ENCODE data around the gene DNAL4. TPM values are rescaled to one million over a fixed set of nuclear protein-coding genes. Genes with fewer than 3 reads are reported as not detected.
A peak's percentile ranks its signal among the peaks of the same experiment; 100 is the strongest.

The DNAL4 gene
- total and polyA plus RNA-seq, 10 of the 15 experiments (the other 5 are each of a cell fraction or from before 2014, with no cell fraction given), result 0.35 to 8.5 (median 6.3) TPM; not detected in 1

DNA sequence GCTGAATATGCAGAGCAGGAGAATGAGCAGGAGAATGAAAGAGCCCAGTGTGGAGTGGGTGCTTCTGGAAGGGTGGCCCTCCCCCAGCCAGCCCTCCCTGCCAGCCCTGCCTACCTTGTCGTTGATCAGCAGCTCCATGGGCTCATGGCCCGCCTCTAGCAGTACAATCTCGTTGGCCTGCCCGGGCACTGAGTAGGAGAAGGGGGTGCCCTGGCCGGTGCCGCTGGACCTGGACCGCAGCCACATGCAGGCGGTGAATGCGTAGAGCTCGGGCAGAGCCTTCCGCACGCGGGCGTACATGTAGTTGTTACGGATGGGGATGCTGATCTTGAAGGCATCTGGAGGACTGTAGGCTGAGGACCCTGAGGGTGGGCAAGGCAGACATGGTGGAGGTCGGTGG lies 32.4 kb upstream of the DNAL4 start:
- Histone ChIP-seq H3K4me2 (ENCODE audit: control insufficient read depth, insufficient read depth) (no peak overlapping the region), H3K79me2 (ENCODE audit: control insufficient read depth, insufficient read depth, low read length) (no peaks in the 10 kb centered on the region), H3K27me3 (replicated peaks in 1 of 2; ENCODE audit: control insufficient read depth in 2 of 2, insufficient read depth in 2 of 2, low read length in 1 of 2) (no peaks in the 10 kb centered on the region; a peak in 1 of 4 replicates), H3K4me1 (ENCODE audit: control insufficient read depth, insufficient read depth, low read length) (no peaks in the 10 kb centered on the region), H3K9me3 (replicated peaks; ENCODE audit: control insufficient read depth, insufficient read depth, low read length) (no peaks in the 10 kb centered on the region), H4K20me1 (ENCODE audit: control insufficient read depth, insufficient read depth) (no peaks in the 10 kb centered on the region), H3K4me3 (no peak overlapping the region), H3K9ac (ENCODE audit: control insufficient read depth, insufficient read depth, low read length) (no peak overlapping the region), H3K27ac (ENCODE audit: control insufficient read depth, insufficient read depth) (no peak overlapping the region), H3K36me3 (ENCODE audit: control insufficient read depth in 2 of 2, insufficient read depth in 2 of 2, low read length in 1 of 2) (no peaks in the 10 kb centered on the region), H2AFZ (ENCODE audit: control insufficient read depth, low read depth, low read length) (no peak overlapping the region)
- no peak for DNase-seq (ENCODE audit: low read depth, low spot score)
- CTCF ChIA-PET, result no interaction called here
- no peak for FAIRE-seq
- RAD21 ChIA-PET (ENCODE audit: unreplicated experiment), result no interaction called here
- SMC1A ChIA-PET (ENCODE audit: uncharacterized antibody, unreplicated experiment), result interaction anchor here (1.1 kb wide), 1 partner anchor 57 kb away, joined by 3 read pairs; no protein-coding TSS in a partner anchor
- intact Hi-C loops (cut with micrococcal nuclease; ENCODE audit: unreplicated experiment) (no loop called here), in situ Hi-C loops (cut with MboI) (no loop called here)
- ATAC-seq, result no peak
- BruUV-seq (replicated peaks), result no TSS peak
- 59% methylated on average over 16 of the region's 16 CpGs for WGBS (ENCODE audit: insufficient coverage, insufficient replicate concordance, low lambda C conversion rate, missing lambda C conversion rate)
- no peak for TF ChIP-seq STAT1 (conservative IDR thresholded peaks at IDR 0.05)
- TF ChIP-seq EZH2 (IDR thresholded peaks at IDR 0.05; ENCODE audit: borderline replicate concordance, control insufficient read depth, low read depth, low read length), result no peak
- no peak for TF ChIP-seq SMARCA5 (IDR thresholded peaks at IDR 0.05)
- TF ChIP-seq NFYA (IDR thresholded peaks at IDR 0.05; ENCODE audit: borderline replicate concordance, low read depth, low read length), result no peak
- no peak for TF ChIP-seq ASH2L (IDR thresholded peaks at IDR 0.05; ENCODE audit: borderline replicate concordance, low read depth)
- POLR2A ChIA-PET, result interaction anchor here (0.6 kb wide), 1 partner anchor 791 kb away, joined by 4 read pairs; no protein-coding TSS in a partner anchor

DNA sequence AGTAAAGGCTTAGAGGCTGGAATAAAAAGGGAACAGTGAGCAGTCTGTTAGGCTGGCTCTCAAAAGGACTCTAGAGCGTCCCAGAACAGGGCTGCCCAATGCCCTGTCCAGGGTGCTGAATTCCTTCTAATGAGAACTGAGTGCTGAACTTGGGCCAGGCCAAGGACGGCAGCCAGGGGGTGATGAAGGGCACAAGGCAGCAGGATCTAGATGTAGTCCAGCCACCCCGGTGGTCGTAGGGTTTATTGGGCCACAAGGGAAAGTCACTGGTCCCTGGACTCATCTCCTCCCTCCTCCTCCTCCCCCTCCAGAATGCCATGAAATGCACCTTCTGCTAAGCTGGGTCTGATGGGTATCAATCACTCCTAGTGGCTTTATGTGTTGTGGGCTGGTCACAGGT lies 30.6 kb upstream of the DNAL4 start:
- H3K4me2 ChIP-seq (ENCODE audit: control insufficient read depth, insufficient read depth), result no peak overlapping the region
- H4K20me1 ChIP-seq (ENCODE audit: control insufficient read depth, insufficient read depth), result no peaks in the 10 kb centered on the region
- H3K4me1 ChIP-seq (ENCODE audit: control insufficient read depth, insufficient read depth, low read length), result no peaks in the 10 kb centered on the region
- H3K36me3 ChIP-seq (ENCODE audit: control insufficient read depth in 2 of 2, insufficient read depth in 2 of 2, low read length in 1 of 2), result no peaks in the 10 kb centered on the region
- H2AFZ ChIP-seq (ENCODE audit: control insufficient read depth, low read depth, low read length), result no peak overlapping the region
- no peak overlapping the region for H3K9ac ChIP-seq (ENCODE audit: control insufficient read depth, insufficient read depth, low read length)
- SMC1A ChIA-PET (ENCODE audit: uncharacterized antibody, unreplicated experiment), result no interaction called here
- ATAC-seq, result peak; percentile 87
- BruUV-seq (replicated peaks), result no TSS peak
- DNase-seq (ENCODE audit: low read depth, low spot score), result no peak
- FAIRE-seq, result no peak
- intact Hi-C loops (cut with micrococcal nuclease; ENCODE audit: unreplicated experiment) (no loop called here), in situ Hi-C loops (cut with MboI) (no loop called here)
- CTCF ChIA-PET, result interaction anchor here (0.6 kb wide), 1 partner anchor 242 kb away, joined by 3 read pairs; no protein-coding TSS in a partner anchor
- no peak overlapping the region for H3K4me3 ChIP-seq
- POLR2A ChIA-PET, result no interaction called here
- no peak for TF ChIP-seq ZNF217 (IDR thresholded peaks at IDR 0.05)
- TF ChIP-seq CTCF (IDR thresholded peaks at IDR 0.05 in 2 of 3, conservative IDR thresholded peaks at IDR 0.05 in 1 of 3; ENCODE audit: control insufficient read depth in 2 of 3, extremely low read depth in 1 of 3, insufficient read depth in 1 of 3, low read depth in 3 of 3, low read length in 3 of 3), result peak; percentile 20 to 34 (median 23); a peak in 2 of 6 replicates
- TF ChIP-seq REST (IDR thresholded peaks at IDR 0.05; ENCODE audit: low read depth, low read length), result peak; percentile 98
- TF ChIP-seq, protein P1, sequence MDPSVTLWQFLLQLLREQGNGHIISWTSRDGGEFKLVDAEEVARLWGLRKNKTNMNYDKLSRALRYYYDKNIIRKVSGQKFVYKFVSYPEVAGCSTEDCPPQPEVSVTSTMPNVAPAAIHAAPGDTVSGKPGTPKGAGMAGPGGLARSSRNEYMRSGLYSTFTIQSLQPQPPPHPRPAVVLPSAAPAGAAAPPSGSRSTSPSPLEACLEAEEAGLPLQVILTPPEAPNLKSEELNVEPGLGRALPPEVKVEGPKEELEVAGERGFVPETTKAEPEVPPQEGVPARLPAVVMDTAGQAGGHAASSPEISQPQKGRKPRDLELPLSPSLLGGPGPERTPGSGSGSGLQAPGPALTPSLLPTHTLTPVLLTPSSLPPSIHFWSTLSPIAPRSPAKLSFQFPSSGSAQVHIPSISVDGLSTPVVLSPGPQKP (IDR thresholded peaks at IDR 0.05; ENCODE audit: low read depth, low read length), result no peak
- no peak for TF ChIP-seq MEF2B (IDR thresholded peaks at IDR 0.05; ENCODE audit: partially characterized antibody, poor library complexity, severe bottlenecking)
- no peaks in the 10 kb centered on the region for H3K79me2 ChIP-seq (ENCODE audit: control insufficient read depth, insufficient read depth, low read length)
- H3K9me3 ChIP-seq (replicated peaks; ENCODE audit: control insufficient read depth, insufficient read depth, low read length), result no peaks in the 10 kb centered on the region
- H3K27me3 ChIP-seq (replicated peaks in 1 of 2; ENCODE audit: control insufficient read depth in 2 of 2, insufficient read depth in 2 of 2, low read length in 1 of 2), result peaks cover 0 to under 1% of the 10 kb centered on the region in 2 experiments; a peak in 3 of 4 replicates
- 7% methylated on average over 4 of the region's 4 CpGs for WGBS (ENCODE audit: insufficient coverage, insufficient replicate concordance, low lambda C conversion rate, missing lambda C conversion rate)
- RAD21 ChIA-PET (ENCODE audit: unreplicated experiment), result no interaction called here
- no peak overlapping the region for H3K27ac ChIP-seq (ENCODE audit: control insufficient read depth, insufficient read depth)
